GM10248 (cell line): ENCODE measurements around the gene PLA2G6.
"Not testable (repeated sequence)": the region's sequence is repeated elsewhere in the genome, so short reads cannot be mapped to it uniquely, and the experiment has no call there.

ENCODE experiments used
- CTCF ChIA-PET: fragments of 300-600 bp; sonication (Branson Sonifier 250); formaldehyde crosslinking; extraction: SDS; loops from one replicate; lab custom pipeline; 2021; ENCODE audit warnings: antibody characterized with exemption; lab: Yijun Ruan, JAX
- POLR2A ChIA-PET: fragments of 350-650 bp; sonication (Branson Sonifier 250); formaldehyde crosslinking; extraction: SDS; loops from one replicate; lab custom pipeline; 2020; ENCODE audit warnings: antibody characterized with exemption; lab: Yijun Ruan, JAX
- DNase-seq: peaks from one replicate; pipeline ENCODE4 v3.0.0; 2012; ENCODE audit errors: extremely low spot score
- CTCF ChIP-seq: IDR thresholded peaks from 2 replicates; pipeline ENCODE4 v1.5.1; 2012; ENCODE audit warnings: mild to moderate bottlenecking, low read depth; ENCODE audit errors: extremely low read depth, missing control alignments, control extremely low read depth

The PLA2G6 gene

GRCh38 chr22:38080850-38081635, 100.6 kb downstream of the PLA2G6 start:
- no peak for DNase-seq
- POLR2A ChIA-PET: no interaction called here
- CTCF ChIA-PET: interaction anchor here (1.8 kb wide), 1 partner anchor 19 kb away, joined by 4 read pairs; no protein-coding TSS in a partner anchor
- TF ChIP-seq CTCF: no peak

GRCh38 chr22:38080474-38080849, 101.2 kb downstream of the PLA2G6 start:
- POLR2A ChIA-PET: no interaction called here
- CTCF ChIA-PET: interaction anchor here (1.8 kb wide), 1 partner anchor 19 kb away, joined by 4 read pairs; no protein-coding TSS in a partner anchor
- DNase-seq: no peak
- no peak for TF ChIP-seq CTCF

GRCh38 chr22:38079804-38080203, 101.8 kb downstream of the PLA2G6 start:
- DNase-seq: no peak
- CTCF ChIA-PET: interaction anchor here (1.6 to 1.8 kb wide), 2 partner anchors 20 to 28 kb away, joined by 3 to 4 read pairs; no protein-coding TSS in a partner anchor
- TF ChIP-seq CTCF: no peak
- POLR2A ChIA-PET: no interaction called here

- DNase-seq, POLR2A ChIA-PET: not testable (repeated sequence)
- CTCF ChIA-PET: interaction anchor here (1.6 kb wide), 1 partner anchor 27 kb away, joined by 3 read pairs; no protein-coding TSS in a partner anchor
Observed at GRCh38 chr22:38079208-38079607, 102.4 kb downstream of the PLA2G6 start.

- no peak for TF ChIP-seq CTCF
- CTCF ChIA-PET: no interaction called here
Observed at GRCh38 chr22:38078046-38078840, 103.4 kb downstream of the PLA2G6 start.

GRCh38 chr22:38077595-38077994, 104.0 kb downstream of the PLA2G6 start:
- TF ChIP-seq CTCF: no peak
- no peak for DNase-seq
- ChIA-PET CTCF (no interaction called here), POLR2A (no interaction called here)

More at GRCh38 chr22:38078046-38078840, 103.4 kb downstream of the PLA2G6 start:
- POLR2A ChIA-PET: no interaction called here
- no peak for DNase-seq
